ENCODE results near the gene TEX101.
A peak's percentile ranks its signal among the peaks of the same experiment; 100 is the strongest.
"Not testable (repeated sequence)": the region's sequence is repeated elsewhere in the genome, so short reads cannot be mapped to it uniquely, and the experiment has no call there.

Gene TEX101

DNA sequence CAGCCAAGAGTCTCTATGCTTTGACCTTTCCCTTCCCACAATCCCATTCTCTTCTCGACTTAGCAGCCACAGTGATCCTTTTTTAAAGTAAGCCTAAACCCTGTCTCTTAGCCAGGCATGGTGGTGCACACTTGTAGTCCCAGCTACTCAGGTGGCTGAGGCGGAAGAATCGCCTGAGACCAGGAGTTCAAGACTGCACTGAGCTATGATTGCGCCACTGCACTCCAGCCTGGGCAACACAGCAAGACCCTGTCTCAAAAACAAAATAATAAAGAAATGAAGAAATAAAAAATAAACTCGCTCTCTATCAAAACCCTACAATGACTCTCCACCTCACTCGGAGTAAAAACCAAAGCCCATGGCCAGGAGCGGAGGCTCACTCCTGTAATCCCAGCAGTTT lies 14.7 kb downstream of the TEX101 start:
- DNase-seq (ENCODE audit: low read depth) = no peak
- no peak overlapping the region for H3K4me3 ChIP-seq (ENCODE audit: low read depth, low read length)
- TF ChIP-seq MYC (IDR thresholded peaks at IDR 0.05; ENCODE audit: low read depth, low read length) = no peak
- TF ChIP-seq MAX (IDR thresholded peaks at IDR 0.05; ENCODE audit: low read depth, low read length) = no peak
- no peak for TF ChIP-seq CTCF (IDR thresholded peaks at IDR 0.05; ENCODE audit: low read depth, low read length)

GRCh38 chr19:43430142-43430710 lies 15.5 kb downstream of the TEX101 start:
- no peak for DNase-seq (ENCODE audit: low read depth)
- TF ChIP-seq CTCF (IDR thresholded peaks at IDR 0.05; ENCODE audit: low read depth, low read length) (peak; percentile 17), MYC (IDR thresholded peaks at IDR 0.05; ENCODE audit: low read depth, low read length) (no peak)
- H3K4me3 ChIP-seq (ENCODE audit: low read depth, low read length) = no peak overlapping the region

DNA sequence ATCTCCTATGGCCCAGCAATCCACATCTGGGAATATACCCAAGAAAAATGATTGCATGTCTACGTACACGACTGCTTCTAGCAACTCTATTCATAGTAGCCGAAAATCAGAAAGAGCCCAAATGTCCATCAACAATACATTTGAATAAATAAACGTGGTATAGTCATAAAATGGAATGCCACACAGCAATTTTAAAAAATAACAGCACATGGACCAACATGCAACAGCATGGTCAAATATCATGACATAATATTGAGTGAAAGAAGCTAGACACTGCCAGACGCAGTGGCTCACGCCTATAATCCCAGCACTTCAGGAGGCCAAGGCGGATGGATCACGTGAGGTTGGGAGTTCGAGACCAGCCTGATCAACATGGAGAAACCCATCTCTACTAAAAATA lies 16.3 kb downstream of the TEX101 start:
- DNase-seq (ENCODE audit: low read depth) = no peak
- TF ChIP-seq CTCF (IDR thresholded peaks at IDR 0.05; ENCODE audit: low read depth, low read length) = no peak
- TF ChIP-seq MAX (IDR thresholded peaks at IDR 0.05; ENCODE audit: low read depth, low read length) = no peak
- no peak for TF ChIP-seq MYC (IDR thresholded peaks at IDR 0.05; ENCODE audit: low read depth, low read length)
- TF ChIP-seq POLR2A (IDR thresholded peaks at IDR 0.05; ENCODE audit: extremely low read depth, insufficient read length) = no peak
- H3K4me3 ChIP-seq (ENCODE audit: low read depth, low read length) = no peak overlapping the region

DNA sequence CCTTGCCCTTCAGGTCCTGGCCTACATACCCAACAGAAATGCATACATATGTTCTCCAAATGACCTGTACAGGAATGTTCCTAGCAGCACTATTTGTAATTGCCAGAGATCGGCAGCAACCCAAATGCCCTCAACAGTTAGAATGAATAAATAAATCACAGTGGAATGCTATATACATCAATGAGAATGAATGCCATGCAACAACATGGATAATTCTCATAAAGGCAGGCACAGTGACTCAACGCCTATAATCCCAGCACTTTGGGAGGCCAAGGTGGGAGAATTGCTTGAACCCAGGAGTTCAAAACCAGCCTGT lies 18.6 kb downstream of the TEX101 start:
- no peak for TF ChIP-seq POLR2A (IDR thresholded peaks at IDR 0.05; ENCODE audit: extremely low read depth, insufficient read length)
- TF ChIP-seq CTCF (IDR thresholded peaks at IDR 0.05; ENCODE audit: low read depth, low read length) = no peak
- TF ChIP-seq MAX (IDR thresholded peaks at IDR 0.05; ENCODE audit: low read depth, low read length) = no peak
- TF ChIP-seq MYC (IDR thresholded peaks at IDR 0.05; ENCODE audit: low read depth, low read length) = no peak
- DNase-seq (ENCODE audit: low read depth) = no peak
- no peak overlapping the region for H3K4me3 ChIP-seq (ENCODE audit: low read depth, low read length)

GRCh38 chr19:43433689-43434088 lies 19.0 kb downstream of the TEX101 start:
- TF ChIP-seq CTCF (IDR thresholded peaks at IDR 0.05; ENCODE audit: low read depth, low read length) (no peak), MAX (IDR thresholded peaks at IDR 0.05; ENCODE audit: low read depth, low read length) (no peak), POLR2A (IDR thresholded peaks at IDR 0.05; ENCODE audit: extremely low read depth, insufficient read length) (no peak), MYC (IDR thresholded peaks at IDR 0.05; ENCODE audit: low read depth, low read length) (no peak)
- no peak overlapping the region for H3K4me3 ChIP-seq (ENCODE audit: low read depth, low read length)
- no peak for DNase-seq (ENCODE audit: low read depth)

DNA sequence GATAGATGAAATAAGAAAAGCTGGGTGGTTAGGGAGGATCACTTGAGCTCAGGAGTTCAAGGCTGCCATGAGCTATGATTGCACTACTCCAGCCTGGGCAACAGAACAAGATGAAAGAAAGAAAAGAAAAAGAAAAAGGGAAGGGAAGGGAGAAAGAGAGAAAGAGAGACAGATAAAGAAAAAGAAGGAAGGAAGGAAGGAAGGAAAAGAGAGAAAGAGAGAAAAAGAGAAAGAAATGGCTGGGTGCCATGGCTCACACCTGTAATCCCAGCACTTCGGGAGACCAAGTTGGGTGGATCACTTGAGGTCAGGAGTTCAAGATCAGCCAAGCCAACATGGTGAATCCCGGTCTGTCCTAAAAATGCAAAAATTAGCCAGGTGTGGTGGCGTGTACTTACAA lies 21.1 kb downstream of the TEX101 start:
- no peak overlapping the region for H3K4me3 ChIP-seq (ENCODE audit: low read depth, low read length)
- TF ChIP-seq MAX (IDR thresholded peaks at IDR 0.05; ENCODE audit: low read depth, low read length) = no peak
- no peak for TF ChIP-seq MYC (IDR thresholded peaks at IDR 0.05; ENCODE audit: low read depth, low read length)
- no peak for TF ChIP-seq POLR2A (IDR thresholded peaks at IDR 0.05; ENCODE audit: extremely low read depth, insufficient read length)
- TF ChIP-seq CTCF (IDR thresholded peaks at IDR 0.05; ENCODE audit: low read depth, low read length) = no peak
- DNase-seq (ENCODE audit: low read depth) = no peak

GRCh38 chr19:43437284-43437683 lies 22.6 kb downstream of the TEX101 start:
- DNase-seq (ENCODE audit: low read depth); H3K4me3 ChIP-seq (ENCODE audit: low read depth, low read length): not testable (repeated sequence)

Measured in NB4 (cell line).